ENCODE measurements around the gene MAMDC4. TPM values are rescaled to one million over a fixed set of nuclear protein-coding genes. Genes with fewer than 3 reads are reported as not detected.
"Not testable (repeated sequence)": the region's sequence is repeated elsewhere in the genome, so short reads cannot be mapped to it uniquely, and the experiment has no call there.

MAMDC4 gene
- total and polyA plus RNA-seq, 2 of the 13 experiments (the other 11 are each of a cell fraction or from before 2014, with no cell fraction given), result 6.0 to 6.8 TPM

GRCh38 chr9:136842380-136842948, 9.7 kb upstream of the MAMDC4 start, which contains the start of gene AJM1 (continued):
- TF ChIP-seq ZIK1 (CRISPR knock-in tag; IDR thresholded peaks at IDR 0.05; ENCODE audit: borderline replicate concordance, low read depth) (peak; percentile 82; the same call in 1 of the 2 replicates), AGO2 (optimal IDR thresholded peaks at IDR 0.05; ENCODE audit: low read depth, low read length) (peak; percentile 89), ZBTB14 (CRISPR knock-in tag; IDR thresholded peaks at IDR 0.05) (peak; percentile 47; the same call in 1 of the 2 replicates), ZNF362 (CRISPR knock-in tag; IDR thresholded peaks at IDR 0.05; ENCODE audit: borderline replicate concordance) (peak; percentile 28; the same call in 1 of the 2 replicates), PCBP1 (IDR thresholded peaks at IDR 0.05; ENCODE audit: borderline replicate concordance, low read depth, low read length) (0 out of 2 replicates have a peak, but pooled peaks have one; percentile 47), ZNF775 (CRISPR knock-in tag; IDR thresholded peaks at IDR 0.05; ENCODE audit: borderline replicate concordance) (peak; percentile 41; the same call in 1 of the 2 replicates), POLR2G (IDR thresholded peaks at IDR 0.05; ENCODE audit: low read depth, low read length) (peak; percentile 68), ZNF850 (CRISPR knock-in tag; conservative IDR thresholded peaks at IDR 0.05) (0 out of 2 replicates have a peak, but pooled peaks have one; percentile 55), ZNF83 (CRISPR knock-in tag; IDR thresholded peaks at IDR 0.05; ENCODE audit: borderline replicate concordance) (0 out of 2 replicates have a peak, but pooled peaks have one; percentile 69), BORCS8-MEF2B (CRISPR knock-in tag; IDR thresholded peaks at IDR 0.05) (peak; percentile 51; the same call in 1 of the 2 replicates), ZNF878 (CRISPR knock-in tag; IDR thresholded peaks at IDR 0.05) (peak; percentile 40; the same call in 1 of the 2 replicates), MXI1 (IDR thresholded peaks at IDR 0.05; ENCODE audit: borderline replicate concordance, low read depth, low read length) (peak; percentile 66; the same call in 1 of the 3 replicates), NR2F6 (CRISPR knock-in tag; IDR thresholded peaks at IDR 0.05) (0 out of 2 replicates have a peak, but pooled peaks have one; percentile 9), NFKB2 (CRISPR knock-in tag; IDR thresholded peaks at IDR 0.05; ENCODE audit: borderline replicate concordance) (0 out of 2 replicates have a peak, but pooled peaks have one; percentile 16), PHF8 (CRISPR knock-in tag; IDR thresholded peaks at IDR 0.05) (peak; percentile 36)
- TF ChIP-seq, protein P1, sequence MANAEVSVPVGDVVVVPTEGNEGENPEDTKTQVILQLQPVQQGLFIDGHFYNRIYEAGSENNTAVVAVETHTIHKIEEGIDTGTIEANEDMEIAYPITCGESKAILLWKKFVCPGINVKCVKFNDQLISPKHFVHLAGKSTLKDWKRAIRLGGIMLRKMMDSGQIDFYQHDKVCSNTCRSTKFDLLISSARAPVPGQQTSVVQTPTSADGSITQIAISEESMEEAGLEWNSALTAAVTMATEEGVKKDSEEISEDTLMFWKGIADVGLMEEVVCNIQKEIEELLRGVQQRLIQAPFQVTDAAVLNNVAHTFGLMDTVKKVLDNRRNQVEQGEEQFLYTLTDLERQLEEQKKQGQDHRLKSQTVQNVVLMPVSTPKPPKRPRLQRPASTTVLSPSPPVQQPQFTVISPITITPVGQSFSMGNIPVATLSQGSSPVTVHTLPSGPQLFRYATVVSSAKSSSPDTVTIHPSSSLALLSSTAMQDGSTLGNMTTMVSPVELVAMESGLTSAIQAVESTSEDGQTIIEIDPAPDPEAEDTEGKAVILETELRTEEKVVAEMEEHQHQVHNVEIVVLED (CRISPR knock-in tag; IDR thresholded peaks at IDR 0.05; ENCODE audit: borderline replicate concordance), result 0 out of 2 replicates have a peak, but pooled peaks have one; percentile 41
- TF ChIP-seq, protein P2, sequence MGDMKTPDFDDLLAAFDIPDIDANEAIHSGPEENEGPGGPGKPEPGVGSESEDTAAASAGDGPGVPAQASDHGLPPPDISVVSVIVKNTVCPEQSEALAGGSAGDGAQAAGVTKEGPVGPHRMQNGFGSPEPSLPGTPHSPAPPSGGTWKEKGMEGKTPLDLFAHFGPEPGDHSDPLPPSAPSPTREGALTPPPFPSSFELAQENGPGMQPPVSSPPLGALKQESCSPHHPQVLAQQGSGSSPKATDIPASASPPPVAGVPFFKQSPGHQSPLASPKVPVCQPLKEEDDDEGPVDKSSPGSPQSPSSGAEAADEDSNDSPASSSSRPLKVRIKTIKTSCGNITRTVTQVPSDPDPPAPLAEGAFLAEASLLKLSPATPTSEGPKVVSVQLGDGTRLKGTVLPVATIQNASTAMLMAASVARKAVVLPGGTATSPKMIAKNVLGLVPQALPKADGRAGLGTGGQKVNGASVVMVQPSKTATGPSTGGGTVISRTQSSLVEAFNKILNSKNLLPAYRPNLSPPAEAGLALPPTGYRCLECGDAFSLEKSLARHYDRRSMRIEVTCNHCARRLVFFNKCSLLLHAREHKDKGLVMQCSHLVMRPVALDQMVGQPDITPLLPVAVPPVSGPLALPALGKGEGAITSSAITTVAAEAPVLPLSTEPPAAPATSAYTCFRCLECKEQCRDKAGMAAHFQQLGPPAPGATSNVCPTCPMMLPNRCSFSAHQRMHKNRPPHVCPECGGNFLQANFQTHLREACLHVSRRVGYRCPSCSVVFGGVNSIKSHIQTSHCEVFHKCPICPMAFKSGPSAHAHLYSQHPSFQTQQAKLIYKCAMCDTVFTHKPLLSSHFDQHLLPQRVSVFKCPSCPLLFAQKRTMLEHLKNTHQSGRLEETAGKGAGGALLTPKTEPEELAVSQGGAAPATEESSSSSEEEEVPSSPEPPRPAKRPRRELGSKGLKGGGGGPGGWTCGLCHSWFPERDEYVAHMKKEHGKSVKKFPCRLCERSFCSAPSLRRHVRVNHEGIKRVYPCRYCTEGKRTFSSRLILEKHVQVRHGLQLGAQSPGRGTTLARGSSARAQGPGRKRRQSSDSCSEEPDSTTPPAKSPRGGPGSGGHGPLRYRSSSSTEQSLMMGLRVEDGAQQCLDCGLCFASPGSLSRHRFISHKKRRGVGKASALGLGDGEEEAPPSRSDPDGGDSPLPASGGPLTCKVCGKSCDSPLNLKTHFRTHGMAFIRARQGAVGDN (CRISPR knock-in tag; IDR thresholded peaks at IDR 0.05), result peak; percentile 73
- not testable (repeated sequence) for TF ChIP-seq NR2F6 (IDR thresholded peaks at IDR 0.05)
- TF ChIP-seq, protein P3, sequence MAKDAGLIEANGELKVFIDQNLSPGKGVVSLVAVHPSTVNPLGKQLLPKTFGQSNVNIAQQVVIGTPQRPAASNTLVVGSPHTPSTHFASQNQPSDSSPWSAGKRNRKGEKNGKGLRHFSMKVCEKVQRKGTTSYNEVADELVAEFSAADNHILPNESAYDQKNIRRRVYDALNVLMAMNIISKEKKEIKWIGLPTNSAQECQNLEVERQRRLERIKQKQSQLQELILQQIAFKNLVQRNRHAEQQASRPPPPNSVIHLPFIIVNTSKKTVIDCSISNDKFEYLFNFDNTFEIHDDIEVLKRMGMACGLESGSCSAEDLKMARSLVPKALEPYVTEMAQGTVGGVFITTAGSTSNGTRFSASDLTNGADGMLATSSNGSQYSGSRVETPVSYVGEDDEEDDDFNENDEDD (CRISPR knock-in tag; IDR thresholded peaks at IDR 0.05; ENCODE audit: borderline replicate concordance), result peak; percentile 23; the same call in 1 of the 2 replicates
